Left ventricle myocardium superior (tissue), 1 donor: Measurements from ENCODE around the gene RIMBP2. TPM values are rescaled to one million over a fixed set of nuclear protein-coding genes. Genes with fewer than 3 reads are reported as not detected.
"Not testable (repeated sequence)": the region's sequence is repeated elsewhere in the genome, so short reads cannot be mapped to it uniquely, and the experiment has no call there.

Experiments
- ATAC-seq: fragments of 200-7000 bp; cut with Tn5 transposase; one replicate; pipeline ENCODE4 v1.9.1; 2020; ENCODE audit warnings: mild to moderate bottlenecking, moderate library complexity
- DNase-seq: peaks from one replicate; pipeline ENCODE4 v3.0.0-alpha.2; 2020
- intact Hi-C: fragments of 100-400 bp; cut with micrococcal nuclease; formaldehyde crosslinking; loops from one replicate; pipeline ENCODE4 v1.11.0; 2022
- total RNA-seq: library from RNA; stranded (reverse); fragmentation: NEBNext Ultra II Directional; extraction: Animal tissue kit (Norgen Biotek cat#: 25700); gene quantifications from one replicate; pipeline ENCODE4 v1.2.1, GENCODE V29; 2021
- donor health status: DM: no; HTN: yes; CAD: no; lungs with severe emphysema.

The RIMBP2 gene
- total RNA-seq, 1 donor from 2014 or later: 0.40 TPM

GRCh38 chr12:130646716-130647370 is 69.3 kb downstream of the RIMBP2 start:
- DNase-seq (no peak), ATAC-seq (no peak)
- intact Hi-C loops: no loop called here

GRCh38 chr12:130646191-130646590 is 69.9 kb downstream of the RIMBP2 start:
- intact Hi-C loops, DNase-seq, ATAC-seq: not testable (repeated sequence)

- intact Hi-C loops: no loop called here
- DNase-seq: no peak
- ATAC-seq: no peak
These were observed 70.3 kb downstream of the RIMBP2 start for GRCh38 chr12:130645751-130646150.

GRCh38 chr12:130644566-130644965 is 71.5 kb downstream of the RIMBP2 start:
- DNase-seq: no peak
- intact Hi-C loops: no loop called here
- ATAC-seq: no peak

GRCh38 chr12:130644146-130644545 is 72.0 kb downstream of the RIMBP2 start:
- ATAC-seq: no peak
- intact Hi-C loops: no loop called here
- no peak for DNase-seq

GRCh38 chr12:130642856-130643255 is 73.2 kb downstream of the RIMBP2 start:
- intact Hi-C loops: no loop called here
- no peak for DNase-seq
- no peak for ATAC-seq

- DNase-seq: no peak
- intact Hi-C loops: no loop called here
- no peak for ATAC-seq
These were observed 74.4 kb downstream of the RIMBP2 start for GRCh38 chr12:130641533-130642184.

GRCh38 chr12:130640901-130641300 is 75.2 kb downstream of the RIMBP2 start:
- ATAC-seq (no peak), DNase-seq (no peak)
- intact Hi-C loops: no loop called here

GRCh38 chr12:130640496-130640895 is 75.6 kb downstream of the RIMBP2 start:
- no peak for ATAC-seq
- intact Hi-C loops: no loop called here
- no peak for DNase-seq

- ATAC-seq (no peak), DNase-seq (no peak)
- intact Hi-C loops: no loop called here
These were observed 76.3 kb downstream of the RIMBP2 start for GRCh38 chr12:130639476-130640424.

GRCh38 chr12:130636370-130636769 is 79.7 kb downstream of the RIMBP2 start:
- ATAC-seq: no peak
- no peak for DNase-seq
- intact Hi-C loops: no loop called here

- intact Hi-C loops: no loop called here
- no peak for ATAC-seq
- no peak for DNase-seq
These were observed 81.2 kb downstream of the RIMBP2 start for GRCh38 chr12:130634866-130635265.

GRCh38 chr12:130633771-130634170 is 82.3 kb downstream of the RIMBP2 start:
- intact Hi-C loops: no loop called here
- ATAC-seq (no peak), DNase-seq (no peak)

GRCh38 chr12:130632642-130633041 is 83.5 kb downstream of the RIMBP2 start:
- ATAC-seq (no peak), DNase-seq (no peak)
- intact Hi-C loops: no loop called here

- intact Hi-C loops: no loop called here
- ATAC-seq (no peak), DNase-seq (no peak)
These were observed 87.8 kb downstream of the RIMBP2 start for GRCh38 chr12:130628304-130628703.

- DNase-seq (no peak), ATAC-seq (no peak)
- intact Hi-C loops: no loop called here
These were observed 88.9 kb downstream of the RIMBP2 start for GRCh38 chr12:130627175-130627574.

GRCh38 chr12:130626601-130627000 is 89.5 kb downstream of the RIMBP2 start:
- DNase-seq (no peak), ATAC-seq (no peak)
- intact Hi-C loops: no loop called here

- intact Hi-C loops: no loop called here
- ATAC-seq (no peak), DNase-seq (no peak)
These were observed 90.9 kb downstream of the RIMBP2 start for GRCh38 chr12:130625201-130625600.

- ATAC-seq (no peak), DNase-seq (no peak)
- intact Hi-C loops: no loop called here
These were observed 93.3 kb downstream of the RIMBP2 start for GRCh38 chr12:130622803-130623202.

GRCh38 chr12:130621696-130622298 is 94.3 kb downstream of the RIMBP2 start:
- DNase-seq: no peak
- intact Hi-C loops: no loop called here
- no peak for ATAC-seq
